GM18520 (cell line): ENCODE data around the gene HK2.
"Not testable (repeated sequence)": the region's sequence is repeated elsewhere in the genome, so short reads cannot be mapped to it uniquely, and the experiment has no call there.

Experiments
- ATAC-seq: cut with Tn5 transposase; IDR thresholded peaks from one replicate; pipeline ENCODE4 v1.9.1; 2021; ENCODE audit not compliant: unreplicated experiment

HK2 gene

DNA sequence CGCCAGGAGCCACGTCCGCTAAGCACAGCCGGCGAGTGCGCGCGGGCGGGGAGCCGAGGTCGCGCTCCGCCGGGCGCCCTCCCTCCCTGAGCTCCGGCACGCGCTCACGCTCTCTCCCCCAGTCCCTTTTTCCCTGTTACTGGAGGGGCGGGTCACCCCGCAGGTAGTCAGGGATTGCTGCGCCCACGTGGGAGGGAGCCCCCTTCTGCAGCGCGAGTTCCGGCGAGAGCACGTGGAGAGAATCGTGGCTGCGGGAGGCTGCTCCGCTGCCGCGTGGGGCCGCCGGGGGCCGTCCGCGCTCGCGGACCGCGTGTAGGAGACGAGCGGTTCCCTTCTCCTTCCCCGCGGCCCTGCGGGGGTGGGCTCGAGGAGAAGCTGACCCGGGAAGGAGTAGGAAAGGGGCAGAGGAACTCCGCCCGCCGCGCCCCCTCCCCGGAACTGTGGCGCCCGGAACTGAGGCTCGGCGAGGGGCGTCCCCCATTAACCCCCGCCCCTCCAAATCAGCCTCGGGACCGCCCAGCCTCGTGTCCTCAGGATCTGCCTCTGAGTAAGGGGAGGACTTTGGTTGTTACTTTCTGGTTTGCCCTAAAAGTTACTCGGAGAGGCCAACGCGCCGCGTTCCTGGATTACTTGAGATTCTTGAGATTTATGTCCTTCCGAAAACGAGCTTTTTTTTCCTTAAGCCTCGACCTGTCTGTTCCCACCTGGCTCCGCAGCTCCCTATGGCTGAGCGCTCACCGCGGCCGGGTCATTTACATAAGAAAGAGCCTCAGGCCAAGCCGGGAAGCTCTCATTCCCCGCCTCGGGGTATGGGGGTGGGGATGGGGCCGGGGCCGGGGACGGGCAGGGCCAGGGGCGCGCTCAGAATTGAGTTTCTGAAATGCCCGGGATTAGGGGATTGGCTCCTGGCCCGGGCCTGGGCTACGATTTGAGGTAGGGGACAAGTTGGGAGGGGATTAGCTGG lies 1.1 kb downstream of the HK2 start:
- ATAC-seq, result peak; percentile 29

- ATAC-seq, result no peak
These were observed 2.1 kb downstream of the HK2 start for GRCh38 chr2:74835831-74836674.

GRCh38 chr2:74836675-74837401 lies 2.9 kb downstream of the HK2 start:
- ATAC-seq, result no peak

GRCh38 chr2:74841641-74842040 lies 7.7 kb downstream of the HK2 start:
- no peak for ATAC-seq

DNA sequence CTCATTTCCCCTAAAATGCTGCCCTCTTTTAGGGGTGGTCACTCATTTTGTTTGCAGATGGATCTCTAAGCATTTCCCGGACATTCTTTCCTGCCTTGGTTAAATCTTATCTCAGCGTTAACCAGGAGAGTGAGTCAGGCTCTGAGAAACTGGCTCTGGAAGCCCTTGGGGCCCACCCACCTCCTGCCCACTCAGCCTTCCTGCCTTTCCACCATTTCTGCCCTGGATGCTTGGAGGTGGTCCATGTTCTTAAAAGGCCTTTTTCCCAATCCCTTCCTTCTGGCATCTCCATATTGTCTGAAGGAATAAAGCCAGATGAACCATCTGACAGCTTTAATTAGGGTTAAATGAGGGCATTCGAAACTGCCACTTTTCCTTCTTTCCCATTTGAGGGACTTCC lies 9.5 kb downstream of the HK2 start:
- ATAC-seq, result no peak

GRCh38 chr2:74843899-74844298 lies 10.0 kb downstream of the HK2 start:
- ATAC-seq, result peak; percentile 95

GRCh38 chr2:74844752-74845151 lies 10.8 kb downstream of the HK2 start:
- no peak for ATAC-seq

DNA sequence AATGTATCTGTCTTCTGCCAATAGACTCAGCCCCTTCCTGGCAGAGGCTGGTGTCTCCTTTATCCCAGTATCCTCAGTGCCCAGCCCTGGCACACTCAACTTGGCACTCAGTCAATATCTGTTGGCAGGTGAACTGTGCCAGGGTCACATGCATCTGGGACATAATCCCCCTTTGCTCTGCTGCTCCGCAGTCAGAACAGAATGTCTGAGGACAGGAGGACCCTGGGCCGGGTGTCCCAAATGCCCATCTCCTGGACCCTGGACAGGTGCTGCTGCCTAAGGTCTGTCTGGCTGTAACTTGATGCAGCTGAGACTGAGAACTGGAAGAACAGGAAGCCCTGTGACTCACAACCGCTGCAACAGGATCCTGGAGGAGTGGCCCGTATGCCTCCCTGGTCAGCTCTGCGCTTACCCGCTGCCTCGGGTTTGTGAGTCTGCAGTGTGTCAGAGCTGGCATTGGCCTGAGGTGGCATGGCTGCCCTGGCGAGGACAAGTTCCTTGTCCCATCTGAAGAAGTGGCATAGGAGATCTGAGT lies 11.4 kb downstream of the HK2 start:
- ATAC-seq, result no peak

DNA sequence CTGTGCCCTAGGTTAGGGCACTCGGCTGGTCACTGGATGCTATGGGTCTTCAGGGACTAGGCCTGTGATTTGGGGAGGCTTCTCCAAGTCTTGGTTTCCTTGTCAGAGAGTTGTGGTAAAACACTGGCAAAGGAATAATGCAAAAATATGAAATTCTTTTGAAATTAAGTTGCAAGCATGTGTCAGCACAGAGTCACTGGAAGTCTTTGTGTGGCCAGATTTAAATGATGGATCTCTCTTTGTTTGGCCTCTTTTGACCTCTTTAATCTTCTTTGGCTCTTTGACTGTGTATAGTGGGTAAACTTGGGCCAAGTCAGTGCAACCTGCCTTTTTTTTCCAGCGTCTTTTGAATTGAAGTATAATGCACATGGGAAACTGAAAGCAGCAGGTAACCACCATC lies 12.1 kb downstream of the HK2 start:
- ATAC-seq, result no peak

GRCh38 chr2:74846481-74846880 lies 12.6 kb downstream of the HK2 start:
- no peak for ATAC-seq

- ATAC-seq, result no peak
These were observed 13.3 kb downstream of the HK2 start for GRCh38 chr2:74847070-74847858.

- peak; percentile 78 for ATAC-seq
These were observed 15.4 kb downstream of the HK2 start for GRCh38 chr2:74849228-74849892.

DNA sequence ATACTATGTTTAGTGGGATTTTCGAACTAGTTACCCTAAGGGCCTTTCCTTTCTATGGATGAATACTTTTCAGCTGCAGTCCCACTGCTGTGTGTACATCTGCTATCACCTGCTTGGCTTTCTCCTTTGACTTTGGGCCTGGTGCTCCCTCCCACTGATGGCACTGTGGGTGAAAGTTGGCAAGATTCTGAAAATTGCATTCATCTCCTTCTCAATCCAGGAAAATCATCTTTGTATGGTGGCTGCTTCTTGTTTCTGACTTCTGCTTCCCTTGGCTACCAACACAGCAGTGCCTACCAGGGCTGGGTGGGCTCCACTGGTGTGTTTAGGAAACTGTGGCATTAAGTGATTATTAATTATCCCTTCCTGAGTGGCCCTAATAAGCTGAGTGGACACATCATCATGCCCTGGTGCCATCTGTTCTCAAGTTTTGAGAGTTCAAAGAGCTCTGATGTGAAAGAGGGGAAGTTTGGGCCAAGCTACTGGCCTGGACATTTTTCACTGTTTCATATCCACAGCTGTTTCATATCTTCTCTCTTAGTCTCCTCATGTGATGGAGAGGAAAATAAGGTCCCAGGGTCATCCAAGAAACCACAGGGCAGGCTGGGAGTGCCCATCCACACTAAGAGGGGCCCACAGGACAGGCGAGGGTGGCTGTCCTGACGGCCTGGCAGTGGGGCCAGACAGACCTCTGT lies 16.7 kb downstream of the HK2 start:
- ATAC-seq, result no peak

- no peak for ATAC-seq
These were observed 17.3 kb downstream of the HK2 start for GRCh38 chr2:74851191-74851566.

DNA sequence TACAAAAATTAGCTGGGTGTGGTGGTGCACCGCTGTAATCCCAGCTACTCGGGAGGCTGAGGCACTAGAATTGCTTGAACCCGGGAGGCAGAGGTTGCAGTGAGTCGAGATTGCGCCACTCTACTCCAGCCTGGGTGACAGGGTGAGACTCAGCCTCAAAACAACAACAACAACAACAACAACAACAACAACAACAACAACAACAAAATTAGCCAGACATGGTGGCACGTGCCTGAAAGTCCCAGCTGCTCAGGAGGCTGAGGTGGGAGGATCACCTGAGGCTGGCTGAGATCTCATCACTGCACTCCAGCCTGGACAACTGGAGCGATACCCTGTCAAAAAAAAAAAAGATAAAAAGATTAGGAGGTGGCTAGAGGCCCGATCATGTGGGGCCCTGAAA lies 19.4 kb downstream of the HK2 start:
- ATAC-seq, result not testable (repeated sequence)

GRCh38 chr2:74854401-74854800 lies 20.5 kb downstream of the HK2 start:
- ATAC-seq, result no peak

DNA sequence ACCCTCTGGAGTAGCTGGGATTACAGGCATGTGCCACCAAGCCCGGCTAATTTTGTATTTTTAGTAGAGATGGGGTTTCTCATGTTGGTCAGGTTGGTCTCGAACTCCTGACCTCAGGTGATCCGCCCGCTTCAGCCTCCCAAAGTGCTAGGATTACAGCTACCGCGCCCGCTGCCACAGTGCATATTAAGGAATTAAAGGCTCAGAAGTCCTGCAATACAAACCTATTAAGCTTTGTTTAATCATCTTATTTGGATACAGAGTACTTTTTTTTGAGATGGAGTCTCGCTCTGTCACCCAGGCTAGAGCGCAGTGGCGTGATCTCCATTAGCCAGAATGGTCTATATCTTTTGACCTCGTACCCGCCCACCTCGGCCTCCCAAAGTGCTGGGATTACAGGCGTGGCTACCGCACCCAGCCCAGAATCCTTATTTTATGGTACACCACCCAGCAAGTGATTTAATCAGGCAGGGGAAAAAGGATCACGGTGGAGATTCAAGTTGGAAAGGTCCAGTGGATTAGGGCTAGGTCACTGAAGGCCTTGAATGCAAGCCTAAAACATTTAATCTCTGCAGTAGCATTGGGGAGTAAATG lies 21.3 kb downstream of the HK2 start:
- not testable (repeated sequence) for ATAC-seq

- ATAC-seq, result no peak
These were observed 22.2 kb downstream of the HK2 start for GRCh38 chr2:74856004-74856578.
